AG09319 (cell line): Measurements from ENCODE around the gene RIOX2.

Experiments
- DNase-seq: peaks from one replicate; pipeline ENCODE4 v3.0.0-alpha.2; 2010; ENCODE audit warnings: low read depth; ENCODE audit errors: extremely low read depth
- CTCF ChIP-seq: IDR thresholded peaks from 2 replicates; pipeline ENCODE4 v1.5.1; 2011; ENCODE audit warnings: low read depth, mild to moderate bottlenecking, inconsistent platforms, low read length, moderate library complexity

Gene RIOX2

DNA sequence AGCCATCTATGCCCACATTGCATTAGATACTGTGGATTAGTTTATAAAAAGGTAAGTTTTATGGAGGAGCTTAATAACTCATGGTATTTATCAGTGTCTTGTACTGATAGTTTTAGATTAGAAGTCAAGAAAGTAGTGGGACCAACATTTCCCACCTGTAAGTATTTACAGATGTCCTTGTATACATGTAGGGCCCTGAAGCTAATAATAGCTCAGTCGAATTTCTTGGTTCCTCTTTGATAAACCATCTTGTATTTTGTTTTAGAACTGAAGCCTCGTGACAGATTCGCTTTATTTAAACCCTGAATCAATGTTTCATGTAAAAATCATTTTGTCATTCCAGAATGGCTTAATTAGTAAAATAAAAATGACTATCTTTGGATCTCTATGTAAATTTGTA is 77.0 kb downstream of the RIOX2 start:
- no peak for DNase-seq
- no peak for TF ChIP-seq CTCF

GRCh38 chr3:97892852-97893251 is 79.4 kb downstream of the RIOX2 start:
- DNase-seq: no peak
- no peak for TF ChIP-seq CTCF
